GM21786 (cell line): ENCODE data around the gene PCIF1.
"Not testable (repeated sequence)": the region's sequence is repeated elsewhere in the genome, so short reads cannot be mapped to it uniquely, and the experiment has no call there.

Experiments
- ATAC-seq: cut with Tn5 transposase; IDR thresholded peaks from one replicate; pipeline ENCODE4 v1.9.1; 2021; ENCODE audit not compliant: unreplicated experiment

Gene PCIF1

DNA sequence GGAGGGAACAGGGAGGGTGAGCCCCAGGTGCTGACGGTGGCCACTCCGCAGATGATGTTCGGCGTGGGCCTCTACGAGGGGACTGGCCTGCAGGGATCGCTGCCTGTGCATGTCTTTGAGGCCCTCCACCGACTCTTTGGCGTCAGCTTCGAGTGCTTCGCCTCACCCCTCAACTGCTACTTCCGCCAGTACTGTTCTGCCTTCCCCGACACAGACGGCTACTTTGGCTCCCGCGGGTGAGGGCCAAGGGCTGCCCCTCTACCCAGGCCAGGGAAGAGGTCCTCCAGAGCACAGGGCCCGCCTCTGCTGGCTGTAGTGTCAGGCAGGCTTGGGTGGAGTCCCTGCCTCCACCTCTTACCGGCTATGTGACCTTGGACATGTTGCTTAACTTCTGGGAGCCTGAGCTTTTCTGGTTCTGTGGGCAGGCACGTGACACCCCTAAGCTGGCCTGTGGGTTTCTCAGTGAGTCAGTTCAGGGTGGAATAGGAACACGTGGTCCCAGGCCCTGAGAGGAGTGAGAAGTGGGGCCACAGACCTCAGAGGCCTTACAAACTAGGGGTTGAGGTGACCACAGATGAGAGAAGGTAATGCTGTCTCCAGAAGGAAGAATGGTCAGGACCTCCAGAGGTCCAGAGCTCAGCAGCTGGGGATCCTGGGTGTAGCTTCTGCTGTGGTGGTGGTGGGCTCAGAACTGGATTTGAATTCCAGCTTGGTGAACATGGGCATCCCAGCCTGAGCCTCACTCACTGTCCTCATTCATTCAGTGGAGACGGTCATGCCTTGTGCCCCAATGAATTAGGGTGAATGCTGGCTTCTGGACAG is 11.9 kb downstream of the PCIF1 start:
- no peak for ATAC-seq

- ATAC-seq, result no peak
These were observed 12.8 kb downstream of the PCIF1 start for GRCh38 chr20:45947110-45947866.

- ATAC-seq, result no peak
These were observed 13.8 kb downstream of the PCIF1 start for GRCh38 chr20:45948261-45948733.

- ATAC-seq, result no peak
These were observed 14.5 kb downstream of the PCIF1 start for GRCh38 chr20:45948742-45949541.

DNA sequence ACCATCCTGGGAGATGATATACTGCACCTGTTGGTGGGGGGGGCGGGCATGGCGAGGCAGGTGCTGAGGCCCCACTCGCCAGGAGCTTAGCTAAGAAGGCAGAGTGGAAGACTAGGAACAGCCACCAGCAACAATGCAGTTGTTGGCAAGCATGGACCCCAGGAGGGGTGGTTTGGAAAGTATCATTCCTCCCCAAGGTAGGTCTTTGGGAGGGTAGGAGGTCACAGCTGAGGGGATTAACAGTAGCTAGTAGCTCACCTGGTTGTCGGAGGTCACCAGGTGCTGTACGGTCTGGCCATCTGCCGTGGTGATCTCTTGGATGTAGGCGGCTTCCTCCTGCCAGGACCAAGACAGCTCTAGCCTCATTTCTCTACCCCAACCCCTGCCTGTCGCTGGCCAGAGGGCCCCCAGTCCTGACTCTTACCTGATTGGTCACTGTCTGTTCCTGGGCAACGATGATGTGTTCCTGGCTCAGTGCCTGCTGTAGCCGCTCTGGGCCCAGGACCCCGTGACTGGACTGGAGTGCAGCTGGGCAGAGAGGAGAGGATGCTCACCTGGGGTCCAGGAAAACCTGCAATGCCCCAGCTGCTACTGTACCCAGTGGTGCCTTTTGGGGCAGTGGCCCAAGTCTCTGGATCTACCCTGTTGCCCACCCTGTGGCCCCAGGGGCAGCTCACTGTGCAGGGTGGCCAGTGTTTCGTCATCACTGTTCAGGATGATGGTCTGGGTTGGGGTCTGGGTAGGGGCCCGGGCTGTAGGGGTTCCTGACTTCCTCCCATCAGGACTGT is 15.3 kb downstream of the PCIF1 start:
- no peak for ATAC-seq

GRCh38 chr20:45950330-45950646 is 15.8 kb downstream of the PCIF1 start:
- no peak for ATAC-seq

DNA sequence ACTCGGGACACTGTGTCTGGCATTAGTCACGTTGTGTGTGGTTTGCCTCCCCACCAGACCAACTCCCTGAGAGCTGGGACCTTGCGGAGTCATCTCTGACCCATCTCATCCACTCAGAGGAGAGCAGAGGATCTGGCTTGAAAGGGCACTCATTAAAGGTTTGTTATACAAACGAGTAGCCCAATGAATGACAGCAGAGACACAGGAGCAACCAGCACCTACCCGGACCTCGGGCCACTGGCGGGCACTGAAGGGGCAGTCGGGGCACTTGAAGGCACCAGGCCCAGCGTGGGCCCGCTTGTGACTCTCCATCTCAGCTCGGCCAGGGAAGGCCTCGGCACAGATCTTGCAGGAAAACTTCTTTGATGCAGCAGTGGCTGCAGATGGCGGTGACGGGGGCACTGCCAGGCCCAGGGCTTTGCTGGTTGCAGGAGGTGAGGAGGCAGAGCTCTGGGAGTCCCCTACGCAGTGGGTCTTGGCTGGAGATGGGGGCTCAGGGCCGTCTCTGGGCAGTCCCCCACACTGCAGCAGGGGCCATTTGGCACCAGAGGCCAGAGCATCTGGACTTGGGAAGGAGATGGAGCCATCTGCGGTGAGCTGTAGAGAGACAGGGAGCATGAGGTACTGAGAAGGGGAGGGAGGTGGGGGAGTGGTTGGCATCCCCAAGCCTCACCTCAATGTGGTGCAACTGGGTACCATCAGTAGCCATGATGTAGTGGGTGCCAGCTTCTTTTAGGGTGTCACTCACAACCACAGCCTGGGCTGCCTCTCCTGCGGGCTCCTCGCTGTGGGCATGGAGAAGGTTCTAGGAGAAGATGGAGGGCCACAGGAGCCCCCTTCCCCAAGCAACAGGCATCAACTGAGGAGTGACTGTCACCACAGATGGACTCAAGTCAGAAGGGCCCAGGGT is 17.7 kb downstream of the PCIF1 start:
- no peak for ATAC-seq

GRCh38 chr20:45952861-45953260 is 18.4 kb downstream of the PCIF1 start:
- ATAC-seq, result no peak

DNA sequence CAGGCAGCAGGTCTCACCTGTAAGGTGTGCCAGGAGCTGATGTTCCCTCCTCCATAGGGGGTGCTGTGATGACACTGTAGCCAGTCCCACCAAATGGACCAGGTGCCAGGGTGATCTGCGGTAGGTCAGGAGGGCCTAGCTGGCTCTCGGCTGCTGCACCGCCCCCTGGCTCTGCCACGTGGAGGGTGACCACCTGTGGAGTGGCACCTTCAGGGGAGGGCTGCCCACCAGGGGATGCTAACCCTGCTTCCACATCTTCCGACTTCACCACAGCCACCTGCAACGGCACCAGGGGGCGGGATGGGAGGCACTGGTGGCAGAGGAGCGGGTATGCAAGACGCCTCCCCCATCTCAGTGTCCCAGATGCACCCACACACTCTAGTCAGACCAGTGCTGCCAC is 19.2 kb downstream of the PCIF1 start:
- ATAC-seq, result no peak

DNA sequence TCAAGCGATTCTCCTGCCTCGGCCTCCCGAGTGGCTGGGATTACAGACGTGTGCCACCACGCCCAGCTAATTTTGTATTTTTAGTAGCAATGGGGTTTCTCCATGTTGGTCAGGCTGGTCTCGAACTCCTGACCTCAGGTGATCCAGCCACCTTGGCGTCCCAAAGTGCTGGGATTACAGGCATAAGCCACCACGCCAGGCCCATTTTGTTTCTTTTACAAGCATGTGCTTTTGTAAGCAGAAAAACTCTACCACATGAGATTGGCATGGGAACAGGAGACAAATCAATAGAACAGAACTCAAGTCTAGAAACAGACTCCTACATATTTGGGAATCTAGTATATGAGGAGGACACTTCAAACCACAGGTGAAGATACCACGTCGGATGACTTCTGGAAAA is 21.8 kb downstream of the PCIF1 start:
- not testable (repeated sequence) for ATAC-seq

DNA sequence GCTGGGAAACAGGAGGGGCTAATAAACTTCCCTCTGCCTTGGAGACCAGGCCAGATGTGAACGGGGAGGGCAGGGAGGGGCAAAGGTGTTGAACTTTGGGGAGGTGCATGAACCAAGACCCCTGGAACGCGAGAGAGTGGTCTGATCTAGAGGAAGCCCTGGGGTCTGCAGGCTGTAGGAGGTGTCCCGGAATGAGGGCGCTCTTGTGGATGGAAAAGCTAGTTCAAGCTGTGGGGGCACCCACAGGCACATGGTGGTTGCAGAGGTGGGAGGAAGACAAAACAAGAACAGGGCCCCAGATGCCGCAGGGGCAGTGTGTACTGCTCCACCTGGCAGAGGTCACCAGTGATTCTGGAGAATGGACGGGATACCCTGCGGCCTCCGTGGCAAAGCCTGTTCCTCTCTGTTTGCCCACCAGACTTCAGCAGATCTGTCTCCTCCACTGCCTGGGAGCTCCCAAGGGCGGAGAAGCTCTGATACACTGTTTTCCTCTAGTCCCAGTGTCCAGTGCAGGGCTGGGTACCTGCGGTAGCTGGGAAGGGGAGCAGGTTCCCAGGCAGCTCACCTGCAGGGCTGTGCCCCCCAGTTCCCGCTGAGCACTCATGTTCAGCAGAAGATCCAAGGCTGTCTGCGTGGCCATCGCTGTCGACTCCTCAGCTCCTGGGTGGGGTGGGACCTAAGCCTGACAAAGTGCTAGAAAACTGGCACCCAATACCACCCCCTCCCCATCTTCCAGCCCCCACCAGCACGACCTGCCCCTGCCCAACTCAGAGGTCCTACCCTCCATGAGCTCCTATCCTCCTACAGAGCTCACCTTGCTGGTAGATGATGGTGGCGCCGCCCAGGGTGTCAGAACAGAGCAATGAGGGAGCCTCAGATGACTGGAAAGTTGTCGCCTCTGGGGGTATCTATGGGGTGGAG is 22.8 kb downstream of the PCIF1 start:
- no peak for ATAC-seq

DNA sequence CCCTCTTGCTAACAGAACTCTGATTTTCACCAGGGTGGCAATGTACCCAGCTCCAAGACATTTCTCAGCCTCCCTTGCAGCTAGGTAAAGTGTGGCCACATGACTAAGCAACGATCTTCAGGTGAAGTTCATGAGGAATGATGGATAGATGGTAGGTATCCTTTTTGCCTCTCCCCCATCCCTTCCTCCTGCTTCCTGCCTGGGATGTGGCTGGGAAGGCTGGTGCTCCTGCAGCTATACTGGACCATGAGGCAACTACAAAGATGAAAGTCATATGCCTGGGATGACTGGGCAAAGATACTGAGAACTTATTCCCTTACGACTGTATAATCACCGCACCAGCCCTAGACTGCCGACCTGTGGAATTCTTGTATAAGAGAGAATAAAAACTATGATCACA is 24.1 kb downstream of the PCIF1 start:
- ATAC-seq, result no peak

DNA sequence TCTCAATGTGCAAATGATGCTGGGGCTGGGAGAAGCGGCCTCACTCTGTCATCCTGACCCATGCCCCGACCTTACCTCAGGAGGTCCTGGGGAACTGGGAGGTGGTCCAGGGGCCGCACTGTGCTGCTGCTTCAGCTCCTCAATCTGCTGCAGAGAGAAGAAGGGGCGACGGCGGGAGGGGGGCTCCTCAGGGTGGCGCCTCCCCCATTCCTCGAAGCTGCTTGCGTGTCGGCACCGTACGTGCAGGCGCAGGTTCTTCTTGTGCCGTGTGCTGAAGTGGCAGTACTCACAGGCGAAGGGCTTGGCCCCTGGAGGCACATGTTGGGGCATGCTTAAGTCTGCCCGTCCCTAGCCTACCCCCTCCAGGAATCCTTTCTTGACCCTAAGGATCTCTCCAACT is 24.6 kb downstream of the PCIF1 start:
- ATAC-seq, result no peak

- ATAC-seq, result no peak
These were observed 25.6 kb downstream of the PCIF1 start for GRCh38 chr20:45959956-45960630.

DNA sequence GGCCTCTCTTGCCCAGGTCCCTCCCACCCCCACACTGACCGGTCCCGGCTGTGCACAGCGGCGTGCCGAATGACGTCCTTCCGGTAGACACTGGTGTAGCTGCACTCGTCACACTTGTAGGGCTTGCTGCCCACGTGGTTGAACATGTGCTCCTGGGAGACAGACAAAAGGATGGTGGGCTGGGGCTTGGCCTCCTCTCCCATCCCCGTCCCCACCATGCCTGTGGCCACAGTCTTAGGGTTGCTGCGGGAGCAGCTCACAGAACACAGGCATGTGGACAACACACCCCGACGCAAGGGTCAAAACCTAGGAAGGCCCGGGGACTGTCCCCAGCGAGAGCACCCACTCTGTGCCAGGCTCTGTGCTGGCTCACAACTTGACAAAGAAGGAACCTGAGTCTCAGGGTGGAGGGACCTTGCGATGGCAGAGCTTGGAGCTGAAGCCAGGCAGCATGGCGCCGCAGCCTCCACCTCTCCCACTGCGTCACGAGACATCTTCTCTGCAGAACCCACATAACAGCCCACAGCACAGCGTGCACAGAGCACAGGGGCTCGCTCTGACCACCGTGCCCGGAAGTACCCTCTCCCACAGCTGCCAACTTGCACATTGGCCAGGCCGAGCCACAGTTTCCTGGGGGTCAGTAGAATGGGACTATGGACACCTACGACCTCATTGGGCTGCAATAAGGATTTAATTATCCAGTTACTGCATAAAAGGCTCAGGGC is 27.7 kb downstream of the PCIF1 start:
- ATAC-seq, result no peak

DNA sequence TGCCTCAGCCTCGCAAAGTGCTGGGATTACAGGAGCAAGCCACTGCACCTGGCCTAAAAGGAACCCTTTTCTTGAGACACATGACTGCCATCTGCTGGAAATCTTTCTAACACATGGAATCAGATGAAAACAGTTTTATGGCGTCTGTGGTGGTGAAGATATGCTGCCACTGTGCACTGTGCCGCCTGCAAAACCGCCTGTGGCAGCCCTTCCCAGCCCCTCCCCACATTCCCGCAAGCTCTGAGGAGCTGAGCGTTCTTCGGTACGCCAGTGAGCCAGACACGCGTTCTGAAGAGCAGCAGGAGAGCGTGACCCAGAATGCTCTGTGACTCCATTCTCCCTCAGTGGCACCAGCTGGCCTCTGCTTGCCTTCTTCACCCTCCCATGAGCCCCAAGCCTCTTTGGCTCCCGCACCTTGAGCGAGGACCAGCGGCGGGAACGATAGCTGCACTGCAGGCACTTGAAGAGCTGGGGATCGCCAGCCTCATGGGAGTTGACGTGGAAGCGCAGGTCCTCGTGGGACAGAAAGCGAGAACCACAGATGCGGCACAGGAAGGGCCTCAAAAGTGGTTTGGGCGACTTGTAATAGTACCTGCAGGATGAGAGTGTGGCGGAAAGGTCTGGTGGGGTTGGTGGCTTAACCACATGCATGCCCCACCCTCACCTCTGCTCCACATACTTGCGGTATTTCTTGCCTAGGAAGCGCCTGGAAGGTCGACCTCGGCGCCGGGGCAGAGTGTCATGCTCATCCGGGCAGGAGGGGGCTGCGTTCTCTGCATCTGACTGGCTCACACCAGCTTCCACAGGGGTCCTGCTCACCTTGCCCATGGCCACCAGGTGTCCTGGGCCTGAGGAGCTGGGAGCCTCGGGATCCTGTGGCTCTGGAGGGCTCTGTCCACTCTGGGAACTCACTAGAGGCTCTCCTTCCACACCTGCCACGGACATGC is 28.8 kb downstream of the PCIF1 start:
- ATAC-seq, result no peak
